ENCODE results near the gene SIK3. TPM values are rescaled to one million over a fixed set of nuclear protein-coding genes. Genes with fewer than 3 reads are reported as not detected.

Gene SIK3
- polyA plus RNA-seq, 1 of the 3 experiments (the other 2 are of a cell fraction), result 5.1 TPM

- H3K9me3 ChIP-seq, result no peaks in the 10 kb centered on the region
- H3K4me3 ChIP-seq (ENCODE audit: low read depth in 2 of 2, low read length in 1 of 2), result no peak overlapping the region
- POLR2A ChIA-PET, result no interaction called here
- H3K79me2 ChIP-seq (ENCODE audit: insufficient read depth), result peaks cover 19% of the 10 kb centered on the region; the same call in 1 of the 2 replicates
- no peak overlapping the region for H3K27ac ChIP-seq (ENCODE audit: low read depth in 2 of 2, low read length in 1 of 2)
- H3K9ac ChIP-seq, result no peak overlapping the region
- WGBS (ENCODE audit: low lambda C conversion rate), result 92% methylated on average over 5 of the region's 5 CpGs
- no peaks in the 10 kb centered on the region for H3K9me2 ChIP-seq
- peaks cover 0 to 26% of the 10 kb centered on the region in 2 experiments; a peak in 2 of 4 replicates for H3K4me1 ChIP-seq (ENCODE audit: control insufficient read depth in 1 of 2, insufficient read depth in 2 of 2, low read depth in 1 of 2, low read length in 1 of 2)
- no peak for DNase-seq
- CTCF ChIA-PET, result interaction anchor here (0.8 kb wide), 1 partner anchor 14 kb away, joined by 3 read pairs; no protein-coding TSS in a partner anchor
- H3K27me3 ChIP-seq (ENCODE audit: insufficient read depth), result no peaks in the 10 kb centered on the region
- H3K36me3 ChIP-seq (replicated peaks in 1 of 2; ENCODE audit: control insufficient read depth in 1 of 2, insufficient read depth in 2 of 2, low read length in 1 of 2), result no peaks in the 10 kb centered on the region
- H2AFZ ChIP-seq (ENCODE audit: low read depth), result no peak overlapping the region
- no peaks in the 10 kb centered on the region for H4K20me1 ChIP-seq (ENCODE audit: insufficient read depth)
- no peaks in the 10 kb centered on the region for H3F3A ChIP-seq (replicated peaks; ENCODE audit: insufficient read depth)
- H3K4me2 ChIP-seq, result no peak overlapping the region
- TF ChIP-seq FOXJ3 (CRISPR knock-in tag; IDR thresholded peaks at IDR 0.05) (no peak), EP300 (IDR thresholded peaks at IDR 0.05; ENCODE audit: borderline replicate concordance in 1 of 2, low read depth in 1 of 2, low read length in 1 of 2) (no peak), NRF1 (IDR thresholded peaks at IDR 0.05; ENCODE audit: low read depth, low read length) (no peak), FOXM1 (IDR thresholded peaks at IDR 0.05; ENCODE audit: low read depth) (no peak), SMC3 (IDR thresholded peaks at IDR 0.05; ENCODE audit: low read depth, low read length) (no peak), GABPA (IDR thresholded peaks at IDR 0.05; ENCODE audit: low read depth) (no peak), EZH2phosphoT487 (IDR thresholded peaks at IDR 0.05; ENCODE audit: borderline replicate concordance, low read depth) (no peak), REST (IDR thresholded peaks at IDR 0.05; ENCODE audit: low read depth, low read length) (no peak), RCOR1 (IDR thresholded peaks at IDR 0.05; ENCODE audit: low read length) (no peak), JUND (IDR thresholded peaks at IDR 0.05) (no peak), ELF1 (IDR thresholded peaks at IDR 0.05) (no peak), CHD2 (IDR thresholded peaks at IDR 0.05; ENCODE audit: low read length, partially characterized antibody) (no peak), RAD21 (IDR thresholded peaks at IDR 0.05; ENCODE audit: low read length) (no peak), PBX3 (IDR thresholded peaks at IDR 0.05) (no peak), FOSL2 (IDR thresholded peaks at IDR 0.05; ENCODE audit: borderline replicate concordance, low read depth) (no peak), MEF2A (IDR thresholded peaks at IDR 0.05; ENCODE audit: borderline replicate concordance, low read depth) (no peak), RXRA (IDR thresholded peaks at IDR 0.05; ENCODE audit: borderline replicate concordance, low read depth) (no peak), NFIC (IDR thresholded peaks at IDR 0.05; ENCODE audit: borderline replicate concordance) (no peak), GATA2 (CRISPR knock-in tag; IDR thresholded peaks at IDR 0.05) (no peak)
- TF ChIP-seq, protein P1, sequence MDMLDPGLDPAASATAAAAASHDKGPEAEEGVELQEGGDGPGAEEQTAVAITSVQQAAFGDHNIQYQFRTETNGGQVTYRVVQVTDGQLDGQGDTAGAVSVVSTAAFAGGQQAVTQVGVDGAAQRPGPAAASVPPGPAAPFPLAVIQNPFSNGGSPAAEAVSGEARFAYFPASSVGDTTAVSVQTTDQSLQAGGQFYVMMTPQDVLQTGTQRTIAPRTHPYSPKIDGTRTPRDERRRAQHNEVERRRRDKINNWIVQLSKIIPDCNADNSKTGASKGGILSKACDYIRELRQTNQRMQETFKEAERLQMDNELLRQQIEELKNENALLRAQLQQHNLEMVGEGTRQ (IDR thresholded peaks at IDR 0.05; ENCODE audit: borderline replicate concordance, low read depth, low read length), result no peak
These were observed 53.0 kb downstream of the SIK3 start for GRCh38 chr11:117045196-117045595.
